Activated CD4-positive, alpha-beta T cell treated with anti-CD3 and anti-CD28 coated beads, Interleukin-2, amount 10 ng/mL, durations not matched to agents 7 days and 5 days (primary cell): ENCODE data around the gene TRPM8. TPM values are rescaled to one million over a fixed set of nuclear protein-coding genes. Genes with fewer than 3 reads are reported as not detected.
A peak's percentile ranks its signal among the peaks of the same experiment; 100 is the strongest.

Source experiments
- CTCF ChIA-PET: fragments of 350-600 bp; sonication (Branson Sonifier 250); formaldehyde crosslinking; loops from one replicate; lab custom pipeline; 2021; ENCODE audit warnings: antibody characterized with exemption; lab: Charles Lee
- POLR2A ChIA-PET: fragments of 350-600 bp; sonication (Branson Sonifier 250); formaldehyde crosslinking; loops from one replicate; lab custom pipeline; 2021; ENCODE audit warnings: antibody characterized with exemption; lab: Charles Lee
- DNase-seq: peaks from one replicate; pipeline ENCODE4 v3.0.0-alpha.2; 2020
- H3K27ac Mint-ChIP-seq: one replicate; pipeline ENCODE4 v1.8.0; 2021; ENCODE audit warnings: mild to moderate bottlenecking, moderate library complexity, mixed read lengths
- H3K27me3 Mint-ChIP-seq: one replicate; pipeline ENCODE4 v1.8.0; 2021; ENCODE audit warnings: mixed read lengths
- H3K36me3 Mint-ChIP-seq: one replicate; pipeline ENCODE4 v1.8.0; 2021; ENCODE audit warnings: low read depth, mixed read lengths
- H3K4me1 Mint-ChIP-seq: one replicate; pipeline ENCODE4 v1.8.0; 2021; ENCODE audit warnings: mixed read lengths
- H3K4me3 Mint-ChIP-seq: one replicate; pipeline ENCODE4 v1.8.0; 2021; ENCODE audit warnings: mild to moderate bottlenecking, moderate library complexity, mixed read lengths
- H3K9me3 Mint-ChIP-seq: one replicate; pipeline ENCODE4 v1.8.0; 2021; ENCODE audit warnings: mixed read lengths
- total RNA-seq, 2 experiments: library from RNA; stranded (reverse); gene quantifications; one replicate each; pipeline ENCODE4 v1.2.3, GENCODE V29; 2021

TRPM8 gene
- total RNA-seq, 2 experiments from 2014 or later: not detected

DNA sequence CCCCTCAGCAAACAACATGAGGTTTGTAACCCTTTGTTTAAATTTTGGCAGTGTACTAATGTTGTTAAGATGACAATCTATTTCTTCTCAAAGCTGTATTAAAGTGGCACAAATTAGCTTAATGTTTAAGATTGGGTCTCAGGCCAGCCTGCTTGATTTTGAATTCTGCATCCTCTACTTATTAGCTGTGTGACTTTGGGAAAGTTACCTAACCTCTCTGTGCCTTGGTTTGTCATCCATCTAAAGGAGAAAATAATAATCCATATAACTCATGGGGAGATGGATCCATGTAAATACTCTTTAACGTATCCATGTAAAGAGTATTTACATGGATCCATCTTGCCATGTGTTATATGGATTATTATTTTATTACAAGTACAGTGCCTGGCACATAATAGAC lies 2.1 kb downstream of the TRPM8 start:
- no peaks in the 10 kb centered on the region for H3K9me3 Mint-ChIP-seq
- H3K27ac Mint-ChIP-seq: no peak overlapping the region
- no peak for DNase-seq
- ChIA-PET POLR2A (no interaction called here), CTCF (no interaction called here)
- H3K4me3 Mint-ChIP-seq: no peak overlapping the region
- peaks cover 22% of the 10 kb centered on the region for H3K27me3 Mint-ChIP-seq
- no peaks in the 10 kb centered on the region for H3K36me3 Mint-ChIP-seq
- no peaks in the 10 kb centered on the region for H3K4me1 Mint-ChIP-seq

DNA sequence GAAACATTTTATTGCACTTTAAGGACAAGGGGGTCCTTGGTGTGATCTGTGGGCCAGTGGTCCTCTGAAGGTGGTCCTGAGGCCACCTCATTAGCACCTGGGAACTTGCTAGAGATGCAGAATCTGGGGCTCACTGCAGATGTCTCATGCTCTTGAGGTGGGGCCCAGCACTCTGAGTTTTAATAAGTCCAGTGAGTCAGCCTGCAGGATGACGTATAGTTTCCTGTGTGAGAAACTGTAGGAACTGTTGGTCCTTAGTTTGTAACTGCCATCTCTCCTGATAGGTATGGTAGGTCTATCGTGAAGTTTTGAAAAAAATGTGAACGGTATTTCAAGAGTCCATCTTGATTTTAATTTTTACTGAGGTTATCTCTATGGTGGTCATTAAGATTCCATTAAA lies 2.8 kb downstream of the TRPM8 start:
- POLR2A ChIA-PET: no interaction called here
- peaks cover 26% of the 10 kb centered on the region for H3K27me3 Mint-ChIP-seq

DNA sequence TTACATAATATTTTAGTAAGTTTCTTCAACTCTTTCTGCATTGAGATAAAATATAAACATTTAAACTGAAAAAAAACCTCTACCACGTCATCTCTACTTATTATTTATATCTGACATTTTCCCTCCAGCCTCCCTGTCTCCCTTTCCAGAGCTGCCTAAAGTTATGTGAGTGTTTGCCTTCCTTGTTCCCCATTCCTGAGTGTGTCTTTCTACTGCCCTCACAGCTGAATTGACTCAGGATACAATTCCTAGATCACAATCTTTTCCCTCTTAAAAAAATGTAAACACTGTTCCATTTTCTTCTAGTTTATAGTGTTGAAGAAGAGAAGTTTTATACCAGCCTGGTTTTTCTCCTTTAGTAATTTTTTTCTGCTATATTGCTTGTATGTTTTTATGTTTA lies 5.3 kb downstream of the TRPM8 start:
- H3K4me1 Mint-ChIP-seq: no peaks in the 10 kb centered on the region
- H3K27me3 Mint-ChIP-seq: peaks cover 11% of the 10 kb centered on the region
- POLR2A ChIA-PET: interaction anchor here (0.6 kb wide), 1 partner anchor 32 kb away, joined by 3 read pairs; no protein-coding TSS in a partner anchor
- DNase-seq: no peak
- no peaks in the 10 kb centered on the region for H3K9me3 Mint-ChIP-seq
- H3K4me3 Mint-ChIP-seq: no peak overlapping the region
- H3K27ac Mint-ChIP-seq: no peak overlapping the region
- CTCF ChIA-PET: interaction anchor here (1.1 to 1.3 kb wide), 2 partner anchors 10 to 24 kb away, joined by 3 read pairs; no protein-coding TSS in a partner anchor
- H3K36me3 Mint-ChIP-seq: no peaks in the 10 kb centered on the region

More for the DNA sequence above, 2.8 kb downstream of the TRPM8 start:
- Mint-ChIP-seq H3K9me3 (no peaks in the 10 kb centered on the region), H3K36me3 (no peaks in the 10 kb centered on the region), H3K4me1 (no peaks in the 10 kb centered on the region), H3K4me3 (no peak overlapping the region), H3K27ac (no peak overlapping the region)
- DNase-seq: no peak
- CTCF ChIA-PET: no interaction called here

DNA sequence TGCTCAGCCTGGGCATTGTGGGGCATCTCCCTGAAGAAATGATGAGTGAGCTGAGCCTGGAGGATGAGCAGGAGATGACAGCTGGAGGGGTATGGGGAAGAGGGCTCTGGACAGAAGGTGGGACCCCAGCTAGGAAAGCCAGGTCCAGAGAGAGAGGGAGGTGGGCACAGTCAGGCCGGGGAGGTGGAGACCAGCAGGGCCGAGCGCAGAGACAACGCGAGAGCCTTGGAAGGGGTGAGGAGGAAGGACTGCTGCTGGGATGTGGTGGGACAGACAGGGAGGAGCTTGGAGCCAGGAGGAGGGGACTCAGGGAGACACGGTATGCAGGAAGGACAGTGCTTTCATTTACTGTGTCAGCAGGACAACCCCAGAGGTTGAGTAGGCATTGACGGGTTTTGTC lies 8.2 kb downstream of the TRPM8 start:
- H3K4me1 Mint-ChIP-seq: no peaks in the 10 kb centered on the region
- POLR2A ChIA-PET: no interaction called here
- H3K4me3 Mint-ChIP-seq: no peak overlapping the region
- no peaks in the 10 kb centered on the region for H3K9me3 Mint-ChIP-seq
- CTCF ChIA-PET: no interaction called here
- H3K27ac Mint-ChIP-seq: no peak overlapping the region
- DNase-seq: no peak
- H3K27me3 Mint-ChIP-seq: peaks cover 12% of the 10 kb centered on the region
- H3K36me3 Mint-ChIP-seq: no peaks in the 10 kb centered on the region

DNA sequence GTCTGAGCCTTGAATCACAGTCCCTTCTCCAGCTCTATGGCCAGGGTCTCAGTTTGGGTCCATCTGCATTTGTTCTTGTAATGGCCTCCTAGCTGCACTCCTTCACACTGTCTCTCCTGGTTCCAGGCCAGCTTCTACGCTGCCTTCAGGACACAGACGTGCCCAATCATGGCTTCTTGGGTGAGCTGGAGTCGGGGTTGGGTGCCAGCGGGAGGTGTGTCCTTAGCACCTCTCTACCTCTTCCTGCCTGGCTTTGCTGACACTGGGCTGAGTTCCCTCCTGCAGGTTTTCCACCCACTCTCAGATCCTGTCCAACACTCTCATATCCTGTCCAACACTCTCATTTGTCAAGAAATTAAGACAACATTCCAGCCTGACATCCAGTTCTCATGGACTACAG lies 9.6 kb downstream of the TRPM8 start:
- no peak overlapping the region for H3K27ac Mint-ChIP-seq
- H3K27me3 Mint-ChIP-seq: peaks cover 20% of the 10 kb centered on the region
- CTCF ChIA-PET: no interaction called here

DNA sequence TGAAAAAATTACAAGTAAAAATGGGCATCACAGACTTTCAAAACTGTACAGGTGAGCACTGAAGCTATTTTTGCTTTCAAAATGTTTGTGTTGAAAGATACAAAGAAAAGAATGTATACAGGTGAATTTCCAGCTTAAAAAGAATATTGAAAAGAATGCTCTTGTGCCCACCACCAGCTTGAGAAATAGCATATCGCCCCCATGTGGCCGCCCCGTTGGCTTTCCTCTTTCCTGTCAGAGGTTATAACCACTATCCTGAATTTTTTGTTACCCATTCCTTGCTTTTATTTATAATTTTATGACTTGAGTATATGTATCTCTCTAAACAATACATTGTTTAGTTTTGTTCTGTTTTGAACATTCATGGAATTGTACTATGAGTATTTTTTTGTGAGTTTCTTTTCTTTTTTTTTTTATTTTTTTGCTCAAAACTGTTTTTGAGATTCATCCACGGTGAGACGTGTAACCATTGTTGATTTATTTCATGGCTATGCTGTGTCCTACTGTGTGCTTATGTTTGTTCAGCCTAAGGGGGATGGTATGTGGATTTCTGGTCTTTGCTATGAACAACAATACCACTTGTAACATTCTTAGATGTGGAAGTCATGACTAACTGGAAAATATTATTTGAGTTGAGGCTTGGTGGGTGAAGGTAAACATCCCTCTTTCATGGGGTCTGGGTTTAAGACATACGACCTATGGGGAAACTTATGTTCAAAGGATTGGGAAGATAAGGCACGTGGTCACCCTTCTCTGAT lies 11.6 kb downstream of the TRPM8 start:
- H3K4me1 Mint-ChIP-seq: no peaks in the 10 kb centered on the region
- no peaks in the 10 kb centered on the region for H3K36me3 Mint-ChIP-seq
- H3K27me3 Mint-ChIP-seq: peaks cover 22% of the 10 kb centered on the region
- DNase-seq: peak; percentile 29
- H3K9me3 Mint-ChIP-seq: no peaks in the 10 kb centered on the region
- H3K27ac Mint-ChIP-seq: no peak overlapping the region
- POLR2A ChIA-PET: no interaction called here
- no peak overlapping the region for H3K4me3 Mint-ChIP-seq
- CTCF ChIA-PET: interaction anchor here (0.8 kb wide), 1 partner anchor 15 kb away, joined by 3 read pairs; no protein-coding TSS in a partner anchor

More for the DNA sequence above, 9.6 kb downstream of the TRPM8 start:
- Mint-ChIP-seq H3K4me1 (no peaks in the 10 kb centered on the region), H3K9me3 (no peaks in the 10 kb centered on the region), H3K4me3 (no peak overlapping the region), H3K36me3 (no peaks in the 10 kb centered on the region)
- POLR2A ChIA-PET: no interaction called here
- DNase-seq: no peak

DNA sequence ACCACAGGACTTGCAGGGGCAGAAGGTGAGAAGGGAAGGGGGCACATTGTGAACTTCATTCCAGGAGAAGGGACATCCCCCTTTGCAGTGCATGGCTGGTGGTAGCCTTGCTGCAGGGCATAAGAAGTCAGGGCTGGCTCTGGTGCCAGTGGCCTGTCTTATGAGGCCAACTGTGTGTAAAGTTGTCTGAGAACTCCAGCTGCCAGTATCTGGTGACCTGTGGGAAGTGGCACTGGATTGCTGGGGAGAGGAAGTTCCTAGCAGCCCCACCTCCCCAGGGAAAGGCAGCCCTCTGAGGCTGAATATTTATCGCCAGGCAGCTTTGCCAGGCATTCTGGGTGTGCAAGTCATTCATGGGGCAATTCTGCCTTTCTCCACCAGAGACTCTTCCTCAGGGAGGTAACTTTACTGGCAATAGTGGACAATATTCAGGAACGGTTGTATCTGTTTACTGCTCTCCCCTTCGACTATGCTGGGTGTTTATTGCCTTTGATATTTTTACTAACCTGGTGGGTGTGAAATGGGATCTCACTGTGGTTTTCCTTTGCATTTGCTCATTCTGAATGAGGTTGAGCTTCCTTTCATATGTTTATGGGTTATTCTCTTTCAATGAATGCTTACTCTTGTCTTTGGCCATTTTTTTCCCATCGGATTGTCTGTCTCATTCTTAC lies 12.3 kb downstream of the TRPM8 start:
- H3K36me3 Mint-ChIP-seq: no peaks in the 10 kb centered on the region
- H3K9me3 Mint-ChIP-seq: no peaks in the 10 kb centered on the region
- no peaks in the 10 kb centered on the region for H3K4me1 Mint-ChIP-seq
- ChIA-PET CTCF (no interaction called here), POLR2A (no interaction called here)
- peaks cover 21% of the 10 kb centered on the region for H3K27me3 Mint-ChIP-seq
- H3K4me3 Mint-ChIP-seq: no peak overlapping the region
- no peak overlapping the region for H3K27ac Mint-ChIP-seq
- DNase-seq: no peak

DNA sequence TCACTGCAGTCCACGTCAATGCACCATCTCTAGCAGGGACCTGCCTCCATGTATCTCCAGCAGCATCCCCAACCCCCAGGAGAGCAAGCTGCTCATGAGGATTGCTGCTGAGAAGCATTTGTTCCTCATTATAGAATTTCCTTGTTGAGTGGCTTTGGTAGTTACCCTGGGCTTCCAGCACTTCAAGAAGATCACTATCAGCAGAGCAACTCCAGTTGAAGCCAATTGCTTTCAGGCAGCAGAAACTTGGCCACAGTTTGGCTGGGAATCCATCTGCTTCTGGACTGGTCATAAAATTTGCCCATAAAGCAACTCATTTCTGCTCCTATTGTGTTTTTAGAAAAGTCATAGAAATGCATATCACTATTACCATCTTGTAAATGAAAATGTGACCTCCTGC lies 17.4 kb downstream of the TRPM8 start:
- Mint-ChIP-seq H3K4me1 (peaks cover 3% of the 10 kb centered on the region), H3K27ac (no peak overlapping the region), H3K9me3 (no peaks in the 10 kb centered on the region), H3K36me3 (no peaks in the 10 kb centered on the region), H3K4me3 (no peak overlapping the region), H3K27me3 (peaks cover 43% of the 10 kb centered on the region)
- CTCF ChIA-PET: no interaction called here
- POLR2A ChIA-PET: no interaction called here
- DNase-seq: no peak

DNA sequence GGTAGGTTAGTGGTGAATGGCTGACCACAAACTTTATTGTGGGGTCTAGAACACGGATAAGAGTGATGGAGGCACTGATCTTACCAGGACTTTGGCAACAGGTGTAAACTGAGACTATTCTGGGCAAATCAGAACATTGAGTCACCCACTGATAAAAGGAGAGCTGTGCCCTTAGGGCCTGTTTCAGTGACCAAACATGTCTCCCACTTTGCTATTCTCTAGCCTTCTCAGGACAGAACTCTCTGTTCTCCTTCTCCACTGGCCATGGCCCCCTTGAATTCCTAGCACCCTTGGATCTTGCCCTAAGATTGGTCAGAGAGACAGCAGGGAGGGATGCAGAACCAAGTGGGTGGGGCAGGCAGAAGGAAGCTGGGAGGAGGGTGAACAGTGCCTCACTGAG lies 18.3 kb downstream of the TRPM8 start:
- no peak for DNase-seq
- POLR2A ChIA-PET: no interaction called here
- Mint-ChIP-seq H3K4me1 (peaks cover 3% of the 10 kb centered on the region), H3K4me3 (no peak overlapping the region), H3K36me3 (no peaks in the 10 kb centered on the region), H3K9me3 (no peaks in the 10 kb centered on the region), H3K27ac (no peak overlapping the region), H3K27me3 (peaks cover 45% of the 10 kb centered on the region)
- CTCF ChIA-PET: no interaction called here

DNA sequence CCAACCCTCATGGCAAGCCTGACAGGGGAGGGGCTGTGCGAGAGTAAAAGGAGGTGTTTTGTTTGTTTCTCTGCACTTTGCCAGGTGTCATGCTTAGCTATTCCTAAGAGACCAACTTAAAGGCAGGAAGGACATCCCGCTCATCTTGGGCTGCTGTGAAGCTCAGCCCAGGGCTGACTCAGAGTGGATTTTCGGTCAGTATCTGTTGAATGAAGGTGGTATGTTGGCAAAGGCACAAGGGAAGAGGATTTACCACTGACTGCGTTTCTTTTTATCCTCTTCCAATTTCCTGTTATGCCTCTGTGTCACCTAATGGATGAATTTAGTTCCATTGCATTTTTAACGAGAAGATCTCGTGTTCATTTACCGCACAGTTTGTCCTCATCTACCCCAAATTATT lies 18.9 kb downstream of the TRPM8 start:
- H3K9me3 Mint-ChIP-seq: no peaks in the 10 kb centered on the region
- H3K36me3 Mint-ChIP-seq: no peaks in the 10 kb centered on the region
- CTCF ChIA-PET: no interaction called here
- no peak for DNase-seq
- no peak overlapping the region for H3K4me3 Mint-ChIP-seq
- H3K27ac Mint-ChIP-seq: no peak overlapping the region
- POLR2A ChIA-PET: no interaction called here
- H3K27me3 Mint-ChIP-seq: peaks cover 46% of the 10 kb centered on the region
- peaks cover 3% of the 10 kb centered on the region for H3K4me1 Mint-ChIP-seq

DNA sequence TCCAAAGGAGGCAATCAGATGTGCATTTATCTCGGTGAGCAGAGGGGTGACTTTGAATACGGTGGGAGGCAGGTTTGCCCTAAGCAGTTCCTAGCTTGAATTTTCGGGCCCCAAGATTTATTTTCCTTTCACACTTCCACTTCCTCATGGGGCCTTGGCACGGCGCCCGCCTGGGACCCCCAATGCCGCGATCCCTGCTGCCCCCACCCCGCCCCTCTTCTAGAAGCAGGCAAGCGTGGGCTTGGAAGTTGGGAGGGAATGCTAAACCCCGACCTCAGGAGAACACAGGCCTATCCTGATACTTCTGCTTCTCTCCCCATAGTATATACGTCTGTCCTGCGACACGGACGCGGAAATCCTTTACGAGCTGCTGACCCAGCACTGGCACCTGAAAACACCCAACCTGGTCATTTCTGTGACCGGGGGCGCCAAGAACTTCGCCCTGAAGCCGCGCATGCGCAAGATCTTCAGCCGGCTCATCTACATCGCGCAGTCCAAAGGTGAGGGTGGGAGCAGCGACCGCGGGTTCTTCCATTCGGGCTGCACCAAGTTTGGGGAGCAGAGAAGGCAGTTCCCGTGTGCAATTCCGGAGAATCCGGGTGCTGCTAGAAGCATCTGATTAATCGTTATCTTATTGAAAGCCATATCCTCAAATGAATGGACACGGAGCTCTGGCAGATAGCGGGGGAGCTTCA lies 21.6 kb downstream of the TRPM8 start:
- POLR2A ChIA-PET: no interaction called here
- CTCF ChIA-PET: no interaction called here
- Mint-ChIP-seq H3K4me1 (peaks cover 3% of the 10 kb centered on the region), H3K27me3 (peaks cover 45% of the 10 kb centered on the region), H3K36me3 (no peaks in the 10 kb centered on the region), H3K4me3 (no peak overlapping the region), H3K9me3 (peaks cover 2% of the 10 kb centered on the region), H3K27ac (no peak overlapping the region)
- no peak for DNase-seq

DNA sequence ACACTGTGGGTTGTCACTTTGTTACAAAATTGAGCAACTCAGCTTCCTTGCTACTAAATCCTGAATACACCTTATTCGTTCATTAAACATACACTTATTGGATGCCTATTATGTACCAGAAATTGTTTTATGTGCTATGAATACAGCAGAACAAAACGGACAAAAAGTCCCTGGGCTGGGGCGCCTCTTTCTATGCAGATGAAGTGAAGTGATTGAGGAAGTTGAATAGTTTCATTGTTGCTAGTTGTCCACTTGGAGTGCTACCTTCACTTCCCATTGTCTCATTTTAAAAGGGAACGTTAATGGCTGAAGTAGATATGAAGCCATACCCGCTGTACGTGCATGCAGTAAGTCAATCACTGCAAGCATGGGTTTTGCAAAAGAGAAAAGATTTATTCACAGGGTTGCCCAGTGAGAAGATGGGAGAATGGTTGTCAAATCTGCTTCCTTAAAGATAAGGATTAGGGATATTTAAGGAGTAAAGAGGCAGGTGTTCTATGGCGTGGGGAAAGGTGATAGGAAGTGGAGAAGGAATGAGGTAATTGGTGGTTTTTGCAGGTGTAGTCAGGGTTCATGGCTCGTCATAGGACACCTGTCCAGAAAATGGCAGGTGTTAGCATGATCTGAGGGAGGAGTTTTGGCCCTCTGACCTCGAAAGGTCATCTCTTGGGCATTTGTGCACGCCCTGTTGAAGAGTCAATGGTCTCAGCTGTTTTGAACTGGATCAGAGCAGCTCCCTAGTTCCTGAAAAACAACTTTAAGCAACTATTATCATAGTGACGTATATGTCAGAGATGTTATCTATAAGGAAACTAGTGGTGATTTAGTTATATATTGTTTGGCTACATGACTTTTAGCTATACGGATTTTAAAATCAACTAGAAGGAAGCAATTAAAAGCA lies 23.5 kb downstream of the TRPM8 start:
- Mint-ChIP-seq H3K27ac (no peak overlapping the region), H3K27me3 (peaks cover 38% of the 10 kb centered on the region), H3K9me3 (peaks cover 10% of the 10 kb centered on the region), H3K4me3 (no peak overlapping the region), H3K36me3 (no peaks in the 10 kb centered on the region), H3K4me1 (peaks cover 3% of the 10 kb centered on the region)
- no peak for DNase-seq
- POLR2A ChIA-PET: no interaction called here
- CTCF ChIA-PET: no interaction called here
